MCF 10A (cell line): ENCODE measurements around the gene GRM7. TPM values are rescaled to one million over a fixed set of nuclear protein-coding genes. Genes with fewer than 3 reads are reported as not detected.

Source experiments
- BruUV-seq: library from RNA; stranded (reverse); fragments of 400-500 nt; replicated peaks from 2 replicates; lab custom pipeline; 2021; lab: Mats Ljungman, UMichigan
- CTCF ChIA-PET: fragments of 300-600 bp; sonication (Branson Sonifier 250); formaldehyde crosslinking; extraction: SDS; loops from one replicate; lab custom pipeline; 2021; ENCODE audit warnings: antibody characterized with exemption, inconsistent platforms; lab: Yijun Ruan, JAX
- POLR2A ChIA-PET: fragments of 300-600, 350-650 bp; sonication (Branson Sonifier 250); formaldehyde crosslinking; extraction: SDS; loops from one replicate; lab custom pipeline; 2020; ENCODE audit warnings: antibody characterized with exemption, inconsistent platforms; lab: Yijun Ruan, JAX
- DNase-seq: peaks from one replicate; pipeline ENCODE4 v3.0.0-alpha.2; 2018; ENCODE audit not compliant: unreplicated experiment
- H3K27ac Mint-ChIP-seq: one replicate; pipeline ENCODE4 v1.8.0; 2022; ENCODE audit warnings: mild to moderate bottlenecking, low read depth, mixed read lengths; ENCODE audit not compliant: unreplicated experiment
- H3K27me3 Mint-ChIP-seq: one replicate; pipeline ENCODE4 v1.8.0; 2022; ENCODE audit warnings: mixed read lengths; ENCODE audit not compliant: insufficient read depth, unreplicated experiment
- H3K36me3 Mint-ChIP-seq: one replicate; pipeline ENCODE4 v1.8.0; 2022; ENCODE audit warnings: mild to moderate bottlenecking, moderate library complexity, mixed read lengths; ENCODE audit not compliant: insufficient read depth, unreplicated experiment
- H3K4me1 Mint-ChIP-seq: one replicate; pipeline ENCODE4 v1.8.0; 2022; ENCODE audit warnings: mixed read lengths; ENCODE audit not compliant: insufficient read depth, unreplicated experiment
- H3K4me3 Mint-ChIP-seq: one replicate; pipeline ENCODE4 v1.8.0; 2022; ENCODE audit warnings: mild to moderate bottlenecking, moderate library complexity, mixed read lengths; ENCODE audit not compliant: unreplicated experiment
- H3K9me3 Mint-ChIP-seq: one replicate; pipeline ENCODE4 v1.8.0; 2022; ENCODE audit warnings: mixed read lengths; ENCODE audit not compliant: unreplicated experiment
- intact Hi-C: fragments of 100-400 bp; cut with micrococcal nuclease; formaldehyde crosslinking; loops from 2 replicates; pipeline ENCODE4 v1.14.1; 2022
- total RNA-seq: library from RNA; stranded (reverse); gene quantifications from 2 replicates; pipeline ENCODE4 v1.2.3, GENCODE V29; 2022
- TF ChIP-seq, protein P1 (sequence below): fragments of 200-600 bp; IDR thresholded peaks from one replicate; pipeline ENCODE4 v1.8.0; 2022; ENCODE audit warnings: antibody characterized with exemption, mild to moderate bottlenecking; ENCODE audit not compliant: unreplicated experiment

Gene GRM7
- total RNA-seq, 1 experiment from 2014 or later = not detected

GRCh38 chr3:7790141-7790540 is 929.2 kb downstream of the GRM7 start:
- no TSS peak for BruUV-seq
- H3K36me3 Mint-ChIP-seq = no peaks in the 10 kb centered on the region
- no peak overlapping the region for H3K27ac Mint-ChIP-seq
- CTCF ChIA-PET = interaction anchor here (0.6 to 2.0 kb wide), 3 partner anchors 11 to 511 kb away, joined by 4 read pairs; no protein-coding TSS in a partner anchor
- no peak for DNase-seq
- no peaks in the 10 kb centered on the region for H3K27me3 Mint-ChIP-seq
- intact Hi-C loops = no loop called here
- H3K4me1 Mint-ChIP-seq = peaks cover 22% of the 10 kb centered on the region
- POLR2A ChIA-PET = no interaction called here
- TF ChIP-seq, protein P1, sequence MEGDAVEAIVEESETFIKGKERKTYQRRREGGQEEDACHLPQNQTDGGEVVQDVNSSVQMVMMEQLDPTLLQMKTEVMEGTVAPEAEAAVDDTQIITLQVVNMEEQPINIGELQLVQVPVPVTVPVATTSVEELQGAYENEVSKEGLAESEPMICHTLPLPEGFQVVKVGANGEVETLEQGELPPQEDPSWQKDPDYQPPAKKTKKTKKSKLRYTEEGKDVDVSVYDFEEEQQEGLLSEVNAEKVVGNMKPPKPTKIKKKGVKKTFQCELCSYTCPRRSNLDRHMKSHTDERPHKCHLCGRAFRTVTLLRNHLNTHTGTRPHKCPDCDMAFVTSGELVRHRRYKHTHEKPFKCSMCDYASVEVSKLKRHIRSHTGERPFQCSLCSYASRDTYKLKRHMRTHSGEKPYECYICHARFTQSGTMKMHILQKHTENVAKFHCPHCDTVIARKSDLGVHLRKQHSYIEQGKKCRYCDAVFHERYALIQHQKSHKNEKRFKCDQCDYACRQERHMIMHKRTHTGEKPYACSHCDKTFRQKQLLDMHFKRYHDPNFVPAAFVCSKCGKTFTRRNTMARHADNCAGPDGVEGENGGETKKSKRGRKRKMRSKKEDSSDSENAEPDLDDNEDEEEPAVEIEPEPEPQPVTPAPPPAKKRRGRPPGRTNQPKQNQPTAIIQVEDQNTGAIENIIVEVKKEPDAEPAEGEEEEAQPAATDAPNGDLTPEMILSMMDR = no peak
- H3K4me3 Mint-ChIP-seq = no peak overlapping the region
- H3K9me3 Mint-ChIP-seq = no peaks in the 10 kb centered on the region
